ENCODE results near the gene CIPC.

DNA sequence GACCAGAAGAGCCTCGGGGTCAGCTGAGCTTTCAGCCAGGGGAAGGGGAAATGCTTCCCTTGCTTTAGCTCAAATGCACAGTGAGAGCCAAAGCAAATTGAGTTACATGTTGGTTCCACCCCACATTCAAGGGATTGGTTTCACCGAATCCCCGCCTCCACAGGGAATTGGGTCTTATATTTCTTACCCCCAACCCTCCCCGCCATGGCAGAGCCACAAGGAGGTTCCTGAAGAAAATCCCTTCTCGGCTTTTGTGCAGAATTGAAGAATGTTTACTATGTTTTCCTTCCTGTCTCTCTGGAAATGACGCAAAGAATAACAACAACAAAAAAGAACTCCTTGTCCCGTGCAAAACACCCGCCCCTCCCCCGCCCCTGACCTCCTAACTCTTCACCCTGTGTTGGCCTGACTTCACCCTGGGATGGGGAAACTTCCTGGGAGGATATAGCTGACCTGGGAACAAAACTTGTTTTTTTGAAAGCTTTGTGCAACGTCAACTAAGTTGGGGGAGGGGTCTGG, 21.9 kb upstream of the CIPC start:
- TF ChIP-seq, protein P1, sequence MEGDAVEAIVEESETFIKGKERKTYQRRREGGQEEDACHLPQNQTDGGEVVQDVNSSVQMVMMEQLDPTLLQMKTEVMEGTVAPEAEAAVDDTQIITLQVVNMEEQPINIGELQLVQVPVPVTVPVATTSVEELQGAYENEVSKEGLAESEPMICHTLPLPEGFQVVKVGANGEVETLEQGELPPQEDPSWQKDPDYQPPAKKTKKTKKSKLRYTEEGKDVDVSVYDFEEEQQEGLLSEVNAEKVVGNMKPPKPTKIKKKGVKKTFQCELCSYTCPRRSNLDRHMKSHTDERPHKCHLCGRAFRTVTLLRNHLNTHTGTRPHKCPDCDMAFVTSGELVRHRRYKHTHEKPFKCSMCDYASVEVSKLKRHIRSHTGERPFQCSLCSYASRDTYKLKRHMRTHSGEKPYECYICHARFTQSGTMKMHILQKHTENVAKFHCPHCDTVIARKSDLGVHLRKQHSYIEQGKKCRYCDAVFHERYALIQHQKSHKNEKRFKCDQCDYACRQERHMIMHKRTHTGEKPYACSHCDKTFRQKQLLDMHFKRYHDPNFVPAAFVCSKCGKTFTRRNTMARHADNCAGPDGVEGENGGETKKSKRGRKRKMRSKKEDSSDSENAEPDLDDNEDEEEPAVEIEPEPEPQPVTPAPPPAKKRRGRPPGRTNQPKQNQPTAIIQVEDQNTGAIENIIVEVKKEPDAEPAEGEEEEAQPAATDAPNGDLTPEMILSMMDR (IDR thresholded peaks at IDR 0.05) = no peak
- no peak for TF ChIP-seq ZFX (IDR thresholded peaks at IDR 0.05; ENCODE audit: borderline replicate concordance)
